Measurements from ENCODE around the gene FCAMR. TPM values are rescaled to one million over a fixed set of nuclear protein-coding genes. Genes with fewer than 3 reads are reported as not detected.

The FCAMR gene
- total and polyA plus RNA-seq, 4 donors, result 0.14 to 0.59 (median 0.39) TPM

DNA sequence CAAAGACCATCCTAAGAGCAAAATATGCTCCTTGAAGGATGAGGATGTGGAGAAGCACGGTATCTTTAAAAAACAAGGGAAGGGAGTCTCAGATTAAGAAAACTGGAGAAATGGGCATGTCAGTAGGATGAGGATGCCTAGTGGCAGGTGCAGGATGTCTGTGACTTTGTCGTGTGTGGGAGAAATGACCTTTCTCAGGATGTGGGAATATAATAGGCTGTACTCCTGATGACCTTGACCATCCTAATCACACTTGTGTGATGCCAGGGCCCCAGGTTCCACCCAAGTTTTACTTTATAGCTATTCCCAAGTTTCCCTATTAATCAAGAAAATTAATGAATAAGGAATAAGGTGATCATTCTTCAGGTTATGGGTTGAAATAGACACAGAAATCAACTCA lies 49.4 kb upstream of the FCAMR start:
- no peak overlapping the region for H3K4me3 ChIP-seq (ENCODE audit: low read depth in 1 of 3, low read length in 3 of 3)
- H3K27ac ChIP-seq (ENCODE audit: low read depth in 1 of 2, low read length in 2 of 2), result no peak overlapping the region
- no peak for DNase-seq (ENCODE audit: low spot score)
- no peaks in the 10 kb centered on the region for H3K9me3 ChIP-seq (ENCODE audit: control insufficient read depth in 4 of 4, low read length in 3 of 4)
- no peaks in the 10 kb centered on the region for H3K36me3 ChIP-seq (ENCODE audit: control insufficient read depth in 4 of 4, insufficient read depth in 3 of 4, low read depth in 1 of 4, low read length in 3 of 4)
- no peak overlapping the region for H3K9ac ChIP-seq (ENCODE audit: low read depth in 1 of 2, low read length in 2 of 2)
- no peaks in the 10 kb centered on the region for H3K27me3 ChIP-seq (ENCODE audit: control insufficient read depth in 4 of 4, insufficient read depth in 4 of 4, low read length in 3 of 4)
- TF ChIP-seq, protein P1, sequence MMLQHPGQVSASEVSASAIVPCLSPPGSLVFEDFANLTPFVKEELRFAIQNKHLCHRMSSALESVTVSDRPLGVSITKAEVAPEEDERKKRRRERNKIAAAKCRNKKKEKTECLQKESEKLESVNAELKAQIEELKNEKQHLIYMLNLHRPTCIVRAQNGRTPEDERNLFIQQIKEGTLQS (IDR thresholded peaks at IDR 0.05), result no peak
- no peak for TF ChIP-seq CTCF (IDR thresholded peaks at IDR 0.05; ENCODE audit: low read depth, low read length, missing input control)
- TF ChIP-seq NR2F2 (IDR thresholded peaks at IDR 0.05), result no peak
- TF ChIP-seq HNF4G (IDR thresholded peaks at IDR 0.05), result no peak
- TF ChIP-seq TAF1 (conservative IDR thresholded peaks at IDR 0.05), result no peak
- TF ChIP-seq ZBTB33 (IDR thresholded peaks at IDR 0.05), result no peak
- no peak for TF ChIP-seq JUND (IDR thresholded peaks at IDR 0.05)
- no peak for TF ChIP-seq RXRA (IDR thresholded peaks at IDR 0.05)
- TF ChIP-seq REST (IDR thresholded peaks at IDR 0.05), result no peak
- TF ChIP-seq GABPA (IDR thresholded peaks at IDR 0.05 in 1 of 2, conservative IDR thresholded peaks at IDR 0.05 in 1 of 2), result no peak
- no peak for TF ChIP-seq MAX (IDR thresholded peaks at IDR 0.05)
- no peak for TF ChIP-seq FOXA2 (IDR thresholded peaks at IDR 0.05)
- no peak for TF ChIP-seq FOXA1 (IDR thresholded peaks at IDR 0.05)
- no peak for TF ChIP-seq RAD21 (IDR thresholded peaks at IDR 0.05)
- TF ChIP-seq EGR1 (IDR thresholded peaks at IDR 0.05; ENCODE audit: low read depth in 2 of 2), result no peak
- H3K4me1 ChIP-seq (ENCODE audit: control insufficient read depth in 4 of 4, insufficient read depth in 4 of 4, low read length in 3 of 4), result peaks cover 0 to 2% (median 0%) of the 10 kb centered on the region in 4 donors
- 58% methylated on average over 2 of the region's 2 CpGs for WGBS

- DNase-seq (ENCODE audit: low spot score), result no peak
- WGBS, result 96% methylated on average over 2 of the region's 2 CpGs
- Histone ChIP-seq H3K36me3 (ENCODE audit: control insufficient read depth in 4 of 4, insufficient read depth in 3 of 4, low read depth in 1 of 4, low read length in 3 of 4) (no peaks in the 10 kb centered on the region), H3K27me3 (ENCODE audit: control insufficient read depth in 4 of 4, insufficient read depth in 4 of 4, low read length in 3 of 4) (no peaks in the 10 kb centered on the region), H3K9ac (ENCODE audit: low read depth in 1 of 2, low read length in 2 of 2) (no peak overlapping the region), H3K27ac (ENCODE audit: low read depth in 1 of 2, low read length in 2 of 2) (no peak overlapping the region), H3K9me3 (ENCODE audit: control insufficient read depth in 4 of 4, low read length in 3 of 4) (no peaks in the 10 kb centered on the region), H3K4me1 (ENCODE audit: control insufficient read depth in 4 of 4, insufficient read depth in 4 of 4, low read length in 3 of 4) (no peaks in the 10 kb centered on the region), H3K4me3 (ENCODE audit: low read depth in 1 of 3, low read length in 3 of 3) (no peak overlapping the region)
- TF ChIP-seq ZBTB33 (IDR thresholded peaks at IDR 0.05) (no peak), CTCF (IDR thresholded peaks at IDR 0.05; ENCODE audit: low read depth, low read length, missing input control) (no peak), NR2F2 (IDR thresholded peaks at IDR 0.05) (no peak), SP1 (IDR thresholded peaks at IDR 0.05) (no peak), FOXA2 (IDR thresholded peaks at IDR 0.05) (no peak), RAD21 (IDR thresholded peaks at IDR 0.05) (no peak)
- TF ChIP-seq, protein P1 (IDR thresholded peaks at IDR 0.05), result no peak
These were observed 48.9 kb upstream of the FCAMR start for GRCh38 chr1:207019161-207019560.
